Frontal cortex (tissue), 4 donors: ENCODE data around the gene RPS6KA2. TPM values are rescaled to one million over a fixed set of nuclear protein-coding genes. Genes with fewer than 3 reads are reported as not detected.
A peak's percentile ranks its signal among the peaks of the same experiment; 100 is the strongest.
"Not testable (repeated sequence)": the region's sequence is repeated elsewhere in the genome, so short reads cannot be mapped to it uniquely, and the experiment has no call there.

Experiments
- DNase-seq, 2 donors: peaks; one replicate each; pipeline ENCODE4 v3.0.0; 2012; ENCODE audit warnings: low spot score in 2 of 2
- FAIRE-seq: peaks from 2 replicates; lab custom pipeline; 2012; peaks lifted over from hg19 to GRCh38; lab: Jason Lieb, UNC
- small RNA-seq: library from RNA; depleted of rRNA; stranded (forward); fragments of <200 nt; gene quantifications from one replicate; pipeline ENCODE3, GENCODE V24; 2014
- total RNA-seq: library from RNA; depleted of rRNA; stranded (reverse); fragments of >200 nt; gene quantifications from one replicate; pipeline ENCODE4 v1.2.3, GENCODE V29; 2014
- donor health status: control.
- donor health status: control.
- donor health status: control.

Gene RPS6KA2
- total RNA-seq, 1 donor from 2014 or later, result 24.9 TPM

DNA sequence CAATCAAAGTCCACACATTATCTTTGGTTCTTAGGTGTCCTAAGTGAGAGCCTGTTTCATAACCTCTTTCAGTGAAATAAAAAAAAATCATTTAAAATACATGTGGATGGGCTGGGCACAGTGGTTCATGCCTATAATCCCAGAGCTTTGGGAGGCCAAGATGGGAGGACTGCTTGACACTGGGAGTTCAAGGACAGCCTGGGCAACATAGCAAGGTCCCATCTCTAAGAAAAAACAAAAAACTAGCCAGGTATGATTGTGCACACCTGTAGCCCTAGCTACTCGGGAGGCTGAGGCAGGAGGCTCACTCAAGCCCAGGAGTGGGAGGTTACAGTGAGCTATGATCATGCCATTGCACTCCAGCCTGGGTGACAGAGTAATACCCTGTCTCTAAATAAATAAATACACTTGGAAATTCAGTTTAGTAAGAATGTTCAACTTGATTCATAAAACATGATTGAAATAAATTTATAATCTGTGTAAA, 247.9 kb downstream of the RPS6KA2 start:
- DNase-seq (no peak), FAIRE-seq (no peak)

DNA sequence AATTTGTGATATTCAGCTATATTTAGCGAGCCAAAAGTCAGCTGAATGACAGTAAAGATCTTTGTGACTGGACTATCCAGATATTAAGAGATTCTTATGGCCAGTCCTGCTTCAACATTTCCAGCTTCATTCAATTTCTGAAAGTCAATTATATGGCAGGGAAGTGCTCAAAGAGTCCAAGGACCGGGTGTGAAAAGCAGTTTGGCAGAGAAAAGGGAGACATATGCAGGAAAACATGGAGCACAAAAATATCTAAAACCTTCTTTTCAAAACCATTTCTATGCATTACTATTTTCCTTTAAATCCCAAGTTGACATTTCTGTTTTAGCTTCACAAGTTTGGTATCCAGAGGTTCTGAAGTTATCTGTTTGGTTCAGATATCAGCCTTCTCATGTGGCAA, 249.3 kb downstream of the RPS6KA2 start:
- no peak for FAIRE-seq
- no peak for DNase-seq

DNA sequence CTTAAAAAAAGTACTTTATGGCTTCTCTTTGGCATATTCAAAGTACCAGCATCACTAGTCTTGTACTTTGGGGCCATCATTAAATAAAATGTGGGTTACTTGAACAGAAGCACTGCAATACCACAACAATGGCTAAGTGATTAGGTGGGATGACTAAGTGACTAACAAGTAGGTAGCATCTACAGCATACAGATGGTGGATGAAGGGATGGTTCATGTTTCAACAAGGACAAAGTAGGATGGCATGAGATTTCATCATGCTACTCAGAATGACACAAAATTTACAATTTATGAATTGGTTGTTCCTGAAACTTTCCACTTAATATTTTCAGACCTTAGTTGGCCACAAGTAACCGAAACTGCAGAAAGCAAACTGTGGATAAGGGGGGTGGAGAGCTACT, 252.0 kb downstream of the RPS6KA2 start:
- FAIRE-seq, result no peak

DNA sequence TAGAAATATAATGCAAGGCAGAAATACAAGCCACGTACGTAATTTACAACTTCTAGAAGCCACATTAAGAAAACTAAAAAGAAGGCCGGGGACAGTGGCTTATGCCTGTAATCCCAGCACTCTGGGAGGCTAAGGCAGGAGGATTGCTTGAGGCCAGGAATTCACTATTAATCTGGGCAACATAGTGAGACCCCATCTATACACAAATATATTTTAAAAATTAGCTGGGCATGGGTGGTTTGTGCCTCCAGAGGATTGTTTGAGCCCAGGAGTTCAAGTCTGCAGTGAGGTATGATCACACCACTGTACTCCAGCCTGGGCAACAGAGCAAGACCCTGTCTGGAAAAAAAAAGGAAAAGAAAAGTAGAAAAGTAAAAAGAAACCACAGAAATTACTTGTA, 256.6 kb downstream of the RPS6KA2 start:
- FAIRE-seq (no peak), DNase-seq (no peak)

More for the DNA sequence above, 252.0 kb downstream of the RPS6KA2 start:
- DNase-seq, result no peak

DNA sequence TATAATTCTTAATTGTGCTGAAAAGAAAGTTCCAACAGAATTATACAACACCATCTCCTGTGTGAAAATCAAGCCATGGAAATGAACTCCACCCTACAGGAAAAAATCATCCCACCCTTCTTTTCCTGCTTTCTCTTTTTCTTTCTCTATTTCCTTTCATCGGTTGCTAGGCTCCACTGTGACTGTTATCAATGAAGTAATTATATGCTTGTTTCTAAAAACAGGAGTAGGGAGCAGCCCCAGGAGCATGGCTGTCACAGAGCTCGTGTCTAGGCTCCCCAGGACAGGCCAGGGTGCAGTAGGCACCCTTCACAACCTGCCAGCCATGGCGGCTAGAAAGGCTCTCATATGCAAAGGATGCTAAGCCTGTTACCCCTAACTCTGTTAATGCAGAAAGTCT, 257.3 kb downstream of the RPS6KA2 start:
- no peak for FAIRE-seq
- no peak for DNase-seq

DNA sequence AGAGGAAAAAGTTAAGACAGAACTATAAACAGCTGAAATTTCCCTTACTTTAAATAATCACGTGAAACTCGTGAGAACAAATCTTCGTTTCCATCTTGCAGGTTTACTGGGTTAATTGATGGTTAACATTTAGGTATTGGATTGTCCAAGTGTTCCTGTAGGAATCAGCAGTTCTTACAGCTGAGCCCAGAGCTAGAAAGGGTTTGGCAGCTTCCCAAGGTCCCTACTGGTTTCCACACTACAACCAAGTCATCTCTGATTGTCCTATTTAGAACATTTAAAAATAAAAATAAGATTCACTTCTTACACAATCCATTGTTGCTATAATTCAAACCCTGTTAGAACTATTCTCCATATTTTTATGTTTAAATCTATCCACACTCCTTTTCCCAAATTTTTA, 260.1 kb downstream of the RPS6KA2 start:
- FAIRE-seq, result no peak
- no peak for DNase-seq

DNA sequence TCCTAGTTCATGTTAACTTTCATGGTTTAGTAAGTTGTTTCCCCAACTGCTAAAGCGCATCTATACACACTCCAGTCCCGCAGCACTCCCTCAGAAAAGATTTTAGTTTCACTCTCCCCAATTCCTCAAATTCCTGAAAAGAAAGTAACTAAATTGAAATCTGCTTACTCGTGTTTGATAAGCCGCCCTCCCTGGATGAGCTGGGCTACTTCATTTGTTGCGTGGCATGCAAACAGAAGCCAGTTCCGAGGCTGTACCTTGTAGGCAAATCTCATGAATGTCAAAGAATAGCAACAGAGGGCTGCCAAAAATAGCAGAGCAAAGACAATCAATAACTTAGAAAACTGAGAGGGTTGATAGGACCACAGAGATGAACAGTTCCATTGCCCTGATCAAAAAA, 261.2 kb downstream of the RPS6KA2 start:
- DNase-seq, result no peak
- FAIRE-seq, result no peak

DNA sequence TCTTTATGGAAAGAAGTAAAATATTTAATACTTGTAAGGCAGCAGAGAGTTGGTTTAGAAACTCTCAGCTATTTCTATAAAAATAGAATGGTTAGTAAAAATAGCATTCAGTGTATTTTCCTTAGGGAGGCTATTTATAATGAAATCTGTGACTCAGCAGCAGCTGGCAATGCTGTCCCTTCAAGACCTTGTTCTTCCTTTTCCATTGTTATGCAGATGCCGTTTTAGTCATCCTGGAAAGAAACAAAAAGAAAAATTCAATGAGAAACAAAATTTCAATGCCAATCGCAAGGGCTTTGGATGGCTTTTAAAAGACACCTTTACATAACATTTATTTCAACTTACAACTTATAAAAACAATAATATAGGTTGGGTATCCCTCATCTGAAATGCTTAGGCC, 261.8 kb downstream of the RPS6KA2 start:
- DNase-seq (peak in 1 of 2 donors; percentile 50), FAIRE-seq (no peak)

DNA sequence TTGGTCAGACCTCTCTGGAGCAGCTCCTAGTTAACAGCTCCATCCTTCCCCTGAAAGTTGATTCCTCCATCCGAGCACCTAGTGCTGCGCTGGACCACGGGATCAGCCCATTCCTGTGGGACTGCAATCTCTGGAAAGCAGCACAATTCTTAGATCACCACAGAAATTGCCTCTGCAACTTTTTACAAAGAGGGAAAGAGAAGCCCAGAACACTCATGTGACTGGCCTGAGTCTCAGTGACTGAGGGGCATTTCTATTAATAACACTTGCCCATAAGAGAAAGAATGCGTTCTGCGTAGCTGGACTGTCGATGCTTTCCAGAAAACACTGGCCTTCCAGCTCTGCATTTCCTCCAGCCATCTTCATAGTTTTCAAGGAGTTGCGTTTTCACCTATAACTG, 262.6 kb downstream of the RPS6KA2 start:
- DNase-seq, result no peak
- FAIRE-seq, result no peak

DNA sequence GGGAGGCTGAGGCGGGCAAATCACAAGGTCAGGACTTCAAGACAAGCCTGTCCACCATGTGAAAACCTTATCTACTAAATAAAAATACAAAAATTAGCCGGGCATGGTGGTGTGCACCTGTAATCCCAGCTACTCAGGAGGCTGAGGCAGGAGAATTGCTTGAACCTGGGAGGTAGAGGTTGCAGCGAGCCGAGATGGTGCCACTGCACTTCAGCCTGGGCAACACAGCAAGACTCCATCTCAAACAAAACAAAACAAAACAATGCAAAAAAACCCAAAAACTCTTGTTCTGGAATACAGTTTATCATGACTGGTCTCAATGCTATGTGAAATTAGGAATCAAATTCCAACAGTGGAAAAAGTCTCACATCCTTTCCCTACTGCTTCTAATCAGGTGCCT, 264.6 kb downstream of the RPS6KA2 start:
- not testable (repeated sequence) for DNase-seq, FAIRE-seq

DNA sequence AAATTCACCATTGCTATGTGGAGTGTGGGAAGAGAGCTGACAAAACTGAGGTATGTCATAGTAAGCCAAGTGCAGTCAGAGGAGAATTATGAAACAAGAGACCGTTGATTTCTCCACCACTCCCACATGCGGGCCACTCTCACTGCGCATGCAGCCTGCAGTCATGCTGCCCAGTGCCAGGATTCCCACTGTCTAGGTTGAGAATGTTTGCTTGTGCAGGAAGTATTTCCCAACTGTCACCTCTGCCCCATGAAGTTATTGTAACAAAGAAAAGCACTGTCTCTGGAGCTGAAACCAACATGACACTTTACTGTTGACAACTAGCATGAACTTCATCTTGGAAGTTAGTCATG, 266.0 kb downstream of the RPS6KA2 start:
- DNase-seq, result no peak
- no peak for FAIRE-seq

DNA sequence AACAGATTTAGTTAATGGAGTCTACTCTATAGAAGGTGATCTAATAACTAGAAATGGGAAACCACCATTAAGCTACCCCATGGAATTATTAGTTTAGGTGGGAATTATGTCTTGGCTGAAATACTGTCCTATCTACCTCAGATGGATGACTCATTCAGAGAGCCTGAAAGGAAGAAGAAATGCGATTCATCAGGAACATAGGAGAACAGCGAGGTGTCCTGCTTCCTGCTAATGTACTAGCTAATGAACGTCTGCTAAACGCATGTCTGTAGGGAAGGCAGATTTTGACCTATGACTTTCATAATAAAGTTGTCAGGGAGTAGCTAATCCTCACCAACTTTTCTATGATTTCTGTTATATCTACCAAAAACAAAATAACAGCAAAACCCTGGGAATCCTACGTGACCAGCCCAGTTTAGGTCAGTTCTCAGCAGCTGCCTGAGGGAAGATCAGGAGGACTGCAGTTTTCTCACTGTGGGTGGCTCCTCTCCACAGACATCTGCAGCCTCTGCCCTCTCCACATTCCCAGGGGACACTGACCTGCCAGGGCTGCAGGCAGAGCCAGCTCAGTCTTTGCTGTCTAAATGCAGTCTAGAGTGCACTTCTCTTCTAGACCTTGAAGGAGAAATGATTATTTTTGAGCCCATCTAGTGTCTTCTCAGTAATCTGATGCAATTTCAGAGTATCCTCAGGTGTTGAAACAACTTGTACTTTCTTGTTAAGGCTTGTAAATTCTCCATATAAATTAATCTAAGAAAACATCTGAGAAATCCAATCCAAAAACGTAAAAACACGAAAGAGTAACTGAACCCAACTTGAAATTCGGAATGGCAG, 266.6 kb downstream of the RPS6KA2 start:
- DNase-seq (no peak), FAIRE-seq (no peak)

Small RNAs within 50 kb of the gene (small RNA-seq; reads per million reads assigned to genes)
- not detected for gene MIR1913

Other genes with a start within 250 kb of the RPS6KA2 start
- gene MPC1, start 244.3 kb downstream of the RPS6KA2 start, total RNA-seq, result 69.7 TPM
- 0.82 TPM for gene RAMACL, start 40.6 kb downstream of the RPS6KA2 start, total RNA-seq